Spleen (tissue), 11 donors: ENCODE results near the gene GON4L. TPM values are rescaled to one million over a fixed set of nuclear protein-coding genes. Genes with fewer than 3 reads are reported as not detected.
"Not testable (repeated sequence)": the region's sequence is repeated elsewhere in the genome, so short reads cannot be mapped to it uniquely, and the experiment has no call there.

Source experiments
- DNase-seq: peaks from one replicate; pipeline ENCODE4 v3.0.0-alpha.2; 2020
- H3K27ac ChIP-seq, 8 donors: fragments of 200-600 bp; sonication (generic) in 7 of 8; 1 replicate in 4 of 8; 2 replicates in 4 of 8; pipeline versions ENCODE4 v1.5.0 to v1.8.0; 2016 to 2021; ENCODE audit warnings: inconsistent platforms in 4 of 8, mild to moderate bottlenecking in 4 of 8, moderate library complexity in 1 of 8
- H3K27me3 ChIP-seq, 7 donors: fragments of 200-600 bp; sonication (generic) in 6 of 7; replicated peaks in 1 of 7; 1 replicate in 4 of 7; 2 replicates in 3 of 7; pipeline versions ENCODE4 v1.5.0 to v1.8.0; 2016 to 2021; ENCODE audit warnings: inconsistent platforms in 3 of 7, mild to moderate bottlenecking in 1 of 7
- H3K36me3 ChIP-seq, 6 donors: fragments of 200-600 bp; sonication (generic) in 5 of 6; 1 replicate in 4 of 6; 2 replicates in 2 of 6; pipeline versions ENCODE4 v1.5.0 to v1.8.0; 2016 to 2021; ENCODE audit warnings: inconsistent platforms in 2 of 6
- H3K4me1 ChIP-seq, 6 donors: fragments of 200-600 bp; sonication (generic) in 5 of 6; 1 replicate in 3 of 6; 2 replicates in 3 of 6; pipeline versions ENCODE4 v1.5.0 to v1.8.0; 2016 to 2021; ENCODE audit warnings: inconsistent platforms in 3 of 6
- H3K4me3 ChIP-seq, 8 donors: fragments of 200-600 bp; sonication (generic) in 7 of 8; 1 replicate in 4 of 8; 2 replicates in 4 of 8; pipeline versions ENCODE4 v1.5.0 to v1.8.0; 2016 to 2021; ENCODE audit warnings: inconsistent platforms in 4 of 8, mild to moderate bottlenecking in 4 of 8, moderate library complexity in 2 of 8
- H3K9me3 ChIP-seq, 8 donors: fragments of 200-600 bp; sonication (generic) in 7 of 8; 1 replicate in 4 of 8; 2 replicates in 4 of 8; pipeline versions ENCODE4 v1.5.0 to v1.8.0; 2016 to 2021; ENCODE audit warnings: inconsistent platforms in 4 of 8
- CTCF ChIP-seq, 11 experiments: fragments of 200-600 bp in 7 of 11; fragments of 450-650 bp in 4 of 11; sonication (generic) in 4 of 11; IDR thresholded peaks in 8 of 11; conservative IDR thresholded peaks in 3 of 11; 1 replicate in 7 of 11; 2 replicates in 4 of 11; pipeline versions ENCODE4 v1.4.0 to v1.8.0; 2016 to 2021; ENCODE audit warnings: antibody characterized with exemption in 11 of 11, inconsistent platforms in 4 of 11, mild to moderate bottlenecking in 1 of 11
- POLR2A ChIP-seq, 3 donors: fragments of 450-650 bp; IDR thresholded peaks; one replicate each; pipeline ENCODE4 v1.5.1; 2017; ENCODE audit warnings: antibody characterized with exemption in 3 of 3, mild to moderate bottlenecking in 1 of 3
- POLR2AphosphoS5 ChIP-seq, 3 donors: sonication (generic); formaldehyde crosslinking; IDR thresholded peaks; one replicate each; pipeline ENCODE4 v1.5.1; 2017; ENCODE audit warnings: antibody characterized with exemption in 3 of 3
- WGBS, 5 donors: extraction: QIAGEN DNeasy Blood & Tissue Kit in 3 of 5; methylation state at CpG; one replicate each; pipeline versions ENCODE4 v1.1.5 to v1.1.7; 2013 to 2018; 5-methylcytosine and 5-hydroxymethylcytosine counted together
- intact Hi-C: fragments of 100-400 bp; cut with DNase I; formaldehyde crosslinking; loops from one replicate; pipeline ENCODE4 v1.15.0; 2023; ENCODE audit warnings: low total_unique reads
- polyA plus RNA-seq, 3 donors: library from polyadenylated mRNA; stranded (reverse); fragments of 200-250 nt; gene quantifications; one replicate each; pipeline ENCODE4 v1.2.1, GENCODE V29; 2013
- small RNA-seq, 4 donors: library from RNA; depleted of rRNA; stranded (forward); fragments of <200 nt; gene quantifications; one replicate each; pipeline ENCODE3, GENCODE V24; 2016
- total RNA-seq, 7 donors: library from RNA; depleted of rRNA in 3 of 7; stranded (reverse); fragments of >200 nt in 3 of 7; fragmentation: NEBNext Ultra II Directional in 4 of 7; extraction: Animal tissue kit (Norgen Biotek cat#: 25700) in 4 of 7; gene quantifications; one replicate each; pipeline versions ENCODE4 v1.1.0 to v1.2.1, GENCODE V29; 2016 to 2021
- donor health status: healthy with polysubstance abuse.
- donor health status: DM: no; HTN: no; CAD: no; lungs with moderate emphysema.
- donor health status: DM: no; HTN: no; CAD: no.
- donor health status: Bipolar disorder and iron deficiency.
- donor health status: healthy.
- donor health status: DM: no; HTN: no; CAD: no.
- donor health status: DM: yes; HTN: yes; CAD: no.

GON4L gene
- total and polyA plus RNA-seq, 10 donors: 12.3 to 103 (median 66.2) TPM

- H3K36me3 ChIP-seq: peaks cover 0 to 43% (median 11%) of the 10 kb centered on the region in 6 donors
- peaks cover 0 to 11% (median 4%) of the 10 kb centered on the region in 6 donors for H3K4me1 ChIP-seq
- H3K9me3 ChIP-seq: no peaks in the 10 kb centered on the region
- TF ChIP-seq POLR2AphosphoS5 (IDR thresholded peaks at IDR 0.05) (no peak), POLR2A (IDR thresholded peaks at IDR 0.05) (no peak), CTCF (IDR thresholded peaks at IDR 0.05 in 8 of 11, conservative IDR thresholded peaks at IDR 0.05 in 3 of 11) (no peak)
- WGBS, 5 donors: 95 to 98% (median 97%) methylated on average over 3 of the region's 3 CpGs
- H3K27ac ChIP-seq: no peak overlapping the region
- intact Hi-C loops: no loop called here
- no peak for DNase-seq
- no peaks in the 10 kb centered on the region for H3K27me3 ChIP-seq
- no peak overlapping the region for H3K4me3 ChIP-seq
Measured at GRCh38 chr1:155709391-155709790, 147.6 kb downstream of the GON4L start.

- intact Hi-C loops: no loop called here
- Histone ChIP-seq H3K4me3 (no peak overlapping the region), H3K27me3 (no peaks in the 10 kb centered on the region), H3K36me3 (peaks cover 0 to 22% (median 4%) of the 10 kb centered on the region in 6 donors), H3K27ac (no peak overlapping the region), H3K9me3 (no peaks in the 10 kb centered on the region), H3K4me1 (peaks cover 0 to 22% (median 11%) of the 10 kb centered on the region in 6 donors)
- 94 to 98% (median 94%) methylated on average over 5 of the region's 5 CpGs for WGBS, 5 donors
- DNase-seq: no peak
- TF ChIP-seq POLR2A (IDR thresholded peaks at IDR 0.05): no peak
Measured at GRCh38 chr1:155706139-155706538, 150.9 kb downstream of the GON4L start.

GRCh38 chr1:155704414-155704813, 152.6 kb downstream of the GON4L start:
- intact Hi-C loops, H3K4me3 ChIP-seq: not testable (repeated sequence)
- 89 to 98% (median 96%) methylated on average over 4 to 5 of the region's 5 CpGs for WGBS, 5 donors

GRCh38 chr1:155703216-155703615, 153.8 kb downstream of the GON4L start:
- Histone ChIP-seq H3K36me3 (no peaks in the 10 kb centered on the region), H3K4me1 (peaks cover 0 to 21% (median 11%) of the 10 kb centered on the region in 6 donors), H3K27ac (no peak overlapping the region), H3K27me3 (no peaks in the 10 kb centered on the region), H3K4me3 (no peak overlapping the region), H3K9me3 (no peaks in the 10 kb centered on the region)
- TF ChIP-seq POLR2A (IDR thresholded peaks at IDR 0.05) (no peak), POLR2AphosphoS5 (IDR thresholded peaks at IDR 0.05) (no peak), CTCF (IDR thresholded peaks at IDR 0.05 in 8 of 11, conservative IDR thresholded peaks at IDR 0.05 in 3 of 11) (no peak)
- intact Hi-C loops: no loop called here
- no peak for DNase-seq
- 85 to 93% (median 90%) methylated on average over 6 of the region's 6 CpGs for WGBS, 5 donors

More at GRCh38 chr1:155704414-155704813, 152.6 kb downstream of the GON4L start:
- H3K27ac ChIP-seq, H3K9me3 ChIP-seq, H3K36me3 ChIP-seq, H3K27me3 ChIP-seq, DNase-seq: not testable (repeated sequence)
- H3K4me1 ChIP-seq: peaks cover 0 to 22% (median 11%) of the 10 kb centered on the region in 6 donors

GRCh38 chr1:155701675-155702074, 155.3 kb downstream of the GON4L start:
- Histone ChIP-seq H3K4me1 (peaks cover 0 to 16% (median 7%) of the 10 kb centered on the region in 6 donors), H3K27ac (peak overlapping the region in 1 of 8 donors; percentile 52)
- H3K36me3 ChIP-seq, intact Hi-C loops, H3K27me3 ChIP-seq, H3K9me3 ChIP-seq, H3K4me3 ChIP-seq, DNase-seq: not testable (repeated sequence)
- WGBS, 5 donors: 8 to 25% (median 19%) methylated on average over 2 of the region's 2 CpGs

Small RNAs within 50 kb of the gene (small RNA-seq; reads per million reads assigned to genes)
- 0 reads per million in 4 donors for gene RF00015

Other genes with a start within 250 kb of the GON4L start
- 10 to 100 TPM; 21.4 to 60.0 (median 41.7) TPM for gene MSTO1, start 247.0 kb downstream of the GON4L start, total RNA-seq
- gene MSTO1, start 247.0 kb downstream of the GON4L start, polyA plus RNA-seq: 10 to 100 TPM; 19.8 to 33.6 (median 27.3) TPM
- gene YY1AP1, start 168.4 kb downstream of the GON4L start, total RNA-seq: 100 to 1,000 TPM in 2 of 7 donors, 10 to 100 TPM in 5; 73.8 to 145 (median 87.4) TPM
- 10 to 100 TPM; 21.9 to 35.6 (median 34.2) TPM for gene YY1AP1, start 168.4 kb downstream of the GON4L start, polyA plus RNA-seq
- gene DAP3, start 168.1 kb downstream of the GON4L start, total RNA-seq: 100 to 1,000 TPM in 4 of 7 donors, 10 to 100 TPM in 3; 87.3 to 150 (median 100) TPM
- 100 to 1,000 TPM in 1 of 3 donors, 10 to 100 TPM in 2; 90.4 to 135 (median 98.6) TPM for gene DAP3, start 168.1 kb downstream of the GON4L start, polyA plus RNA-seq
- gene SYT11, start 2.4 kb upstream of the GON4L start, total RNA-seq: 10 to 100 TPM; 10.2 to 22.1 (median 13.7) TPM
- 1 to 10 TPM; 1.1 to 2.9 (median 1.8) TPM for gene SYT11, start 2.4 kb upstream of the GON4L start, polyA plus RNA-seq
- gene RIT1, start 54.1 kb upstream of the GON4L start, total RNA-seq: 10 to 100 TPM; 48.1 to 66.2 (median 52.6) TPM
- 10 to 100 TPM in 2 of 3 donors, 1 to 10 TPM in 1; 9.0 to 16.3 (median 10.2) TPM for gene RIT1, start 54.1 kb upstream of the GON4L start, polyA plus RNA-seq
- gene KHDC4, start 77.2 kb upstream of the GON4L start, total RNA-seq: 10 to 100 TPM; 43.2 to 70.5 (median 59.3) TPM
- gene KHDC4, start 77.2 kb upstream of the GON4L start, polyA plus RNA-seq: 10 to 100 TPM; 24.9 to 33.8 (median 29.3) TPM
- under 1 TPM in 1 of 7 donors, not detected in 6; 0.88 TPM for gene RXFP4, start 84.4 kb upstream of the GON4L start, total RNA-seq
- under 1 TPM in 1 of 3 donors, not detected in 2; 0.06 TPM for gene RXFP4, start 84.4 kb upstream of the GON4L start, polyA plus RNA-seq
- 100 to 1,000 TPM; 129 to 228 (median 192) TPM for gene ARHGEF2, start 121.3 kb upstream of the GON4L start, total RNA-seq
- 10 to 100 TPM; 45.1 to 83.0 (median 63.4) TPM for gene ARHGEF2, start 121.3 kb upstream of the GON4L start, polyA plus RNA-seq
- 100 to 1,000 TPM; 152 to 254 (median 183) TPM for gene SSR2, start 163.7 kb upstream of the GON4L start, total RNA-seq
- 100 to 1,000 TPM; 198 to 291 (median 224) TPM for gene SSR2, start 163.7 kb upstream of the GON4L start, polyA plus RNA-seq
- gene UBQLN4, start 196.6 kb upstream of the GON4L start, total RNA-seq: 10 to 100 TPM; 15.7 to 26.4 (median 21.2) TPM
- gene UBQLN4, start 196.6 kb upstream of the GON4L start, polyA plus RNA-seq: 10 to 100 TPM; 11.2 to 18.0 (median 12.2) TPM
- 10 to 100 TPM; 29.5 to 53.3 (median 42.3) TPM for gene LAMTOR2, start 197.6 kb upstream of the GON4L start, total RNA-seq
- gene LAMTOR2, start 197.6 kb upstream of the GON4L start, polyA plus RNA-seq: 100 to 1,000 TPM in 2 of 3 donors, 10 to 100 TPM in 1; 80.0 to 121 (median 107) TPM
- under 1 TPM in 2 of 7 donors, not detected in 5; 0.50 to 0.70 TPM for gene RAB25, start 203.9 kb upstream of the GON4L start, total RNA-seq
- under 1 TPM; 0.28 to 0.61 (median 0.45) TPM for gene RAB25, start 203.9 kb upstream of the GON4L start, polyA plus RNA-seq
- gene MEX3A, start 225.3 kb upstream of the GON4L start, total RNA-seq: under 1 TPM; 0.26 to 0.76 (median 0.38) TPM
- gene MEX3A, start 225.3 kb upstream of the GON4L start, polyA plus RNA-seq: under 1 TPM; 0.11 to 0.17 (median 0.16) TPM